PC-9 (cell line): ENCODE measurements around the gene RAET1L. TPM values are rescaled to one million over a fixed set of nuclear protein-coding genes. Genes with fewer than 3 reads are reported as not detected.
A peak's percentile ranks its signal among the peaks of the same experiment; 100 is the strongest.
"Not testable (repeated sequence)": the region's sequence is repeated elsewhere in the genome, so short reads cannot be mapped to it uniquely, and the experiment has no call there.

Source experiments
- BruUV-seq: library from RNA; stranded (reverse); fragments of 400-500 nt; replicated peaks from 2 replicates; lab custom pipeline; 2021; lab: Mats Ljungman, UMichigan
- CTCF ChIA-PET: fragments of 300-600 bp; sonication (Branson Sonifier 250); formaldehyde crosslinking; loops from one replicate; lab custom pipeline; 2022; ENCODE audit warnings: antibody characterized with exemption; lab: Charles Lee
- POLR2A ChIA-PET: fragments of 300-600 bp; sonication (Branson Sonifier 250); formaldehyde crosslinking; loops from one replicate; lab custom pipeline; 2022; ENCODE audit warnings: antibody characterized with exemption; ENCODE audit not compliant: unreplicated experiment; lab: Charles Lee
- DNase-seq, 2 experiments: peaks; one replicate each; pipeline versions ENCODE4 v3.0.0 to v3.0.0-alpha.2; 2015 to 2022; ENCODE audit warnings: mixed read lengths in 1 of 2
- H2AFZ ChIP-seq: fragments of 200-600 bp; sonication (generic); 2 replicates; pipeline ENCODE4 v1.8.1; 2017; ENCODE audit warnings: antibody characterized with exemption
- H3F3A ChIP-seq: fragments of 200-600 bp; sonication (generic); 2 replicates; pipeline ENCODE4 v1.8.1; 2017; ENCODE audit warnings: antibody characterized with exemption, mild to moderate bottlenecking, low read depth; ENCODE audit not compliant: insufficient read depth
- H3K27ac ChIP-seq: fragments of 200-600 bp; sonication (generic); 2 replicates; pipeline ENCODE4 v1.6.1; 2016; ENCODE audit warnings: mixed run types
- H3K27me3 ChIP-seq: fragments of 200-600 bp; sonication (generic); 2 replicates; pipeline ENCODE4 v1.6.1; 2016; ENCODE audit warnings: low read depth, mixed run types; ENCODE audit not compliant: insufficient read depth
- H3K36me3 ChIP-seq: fragments of 200-600 bp; sonication (generic); 2 replicates; pipeline ENCODE4 v1.6.1; 2016; ENCODE audit warnings: low read depth, mixed run types
- H3K4me1 ChIP-seq: fragments of 200-600 bp; sonication (generic); replicated peaks from 2 replicates; pipeline ENCODE4 v1.6.1; 2016; ENCODE audit warnings: mixed run types; ENCODE audit not compliant: insufficient read depth
- H3K4me2 ChIP-seq: fragments of 200-600 bp; sonication (generic); 2 replicates; pipeline ENCODE4 v1.6.1; 2017; ENCODE audit warnings: mixed run types
- H3K4me3 ChIP-seq: fragments of 200-600 bp; sonication (generic); 2 replicates; pipeline ENCODE4 v1.6.1; 2016; ENCODE audit warnings: mixed run types
- H3K79me2 ChIP-seq: fragments of 200-600 bp; sonication (generic); 2 replicates; pipeline ENCODE4 v1.6.1; 2017; ENCODE audit warnings: low read depth, mixed run types
- H3K9me2 ChIP-seq: fragments of 200-600 bp; sonication (generic); 2 replicates; pipeline ENCODE4 v1.8.1; 2017; ENCODE audit warnings: mild to moderate bottlenecking; ENCODE audit not compliant: insufficient read depth
- H3K9me3 ChIP-seq: fragments of 200-600 bp; sonication (generic); 2 replicates; pipeline ENCODE4 v1.8.1; 2016; ENCODE audit warnings: low read depth; ENCODE audit not compliant: insufficient read depth
- H4K20me1 ChIP-seq: fragments of 200-600 bp; sonication (generic); 2 replicates; pipeline ENCODE4 v1.8.1; 2017; ENCODE audit not compliant: insufficient read depth
- EZH2 ChIP-seq: fragments of 200-600 bp; sonication (generic); IDR thresholded peaks from 2 replicates; pipeline ENCODE4 v1.8.0; 2017; ENCODE audit warnings: antibody characterized with exemption, low read depth
- intact Hi-C: fragments of 100-400 bp; cut with micrococcal nuclease; formaldehyde crosslinking; loops from one replicate; pipeline ENCODE4 v1.10.0; 2022; ENCODE audit not compliant: unreplicated experiment
- total RNA-seq: library from RNA; stranded (reverse); gene quantifications from 2 replicates; pipeline ENCODE4 v1.2.3, GENCODE V29; 2021
- TF ChIP-seq, protein P1 (sequence below): fragments of 200-600 bp; sonication (generic); conservative IDR thresholded peaks from 2 replicates; pipeline ENCODE4 v1.6.1; 2017; ENCODE audit warnings: mixed run types, antibody characterized with exemption, mild to moderate bottlenecking, moderate library complexity

The RAET1L gene
- total RNA-seq, 1 experiment from 2014 or later: 1.2 TPM

GRCh38 chr6:150018846-150019580 is 6.3 kb downstream of the RAET1L start:
- CTCF ChIA-PET: no interaction called here
- Histone ChIP-seq H3K4me3 (no peak overlapping the region), H2AFZ (no peak overlapping the region), H3K4me1 (no peaks in the 10 kb centered on the region), H3K4me2 (no peak overlapping the region), H3K9me2 (no peaks in the 10 kb centered on the region), H3F3A (no peaks in the 10 kb centered on the region), H3K27ac (no peak overlapping the region), H3K36me3 (no peaks in the 10 kb centered on the region), H3K27me3 (no peaks in the 10 kb centered on the region), H3K9me3 (no peaks in the 10 kb centered on the region), H3K79me2 (no peaks in the 10 kb centered on the region), H4K20me1 (no peaks in the 10 kb centered on the region)
- POLR2A ChIA-PET: no interaction called here
- intact Hi-C loops: loop anchor here (5.0 kb wide), 1 partner anchor 378 kb away; no protein-coding TSS in a partner anchor
- no TSS peak for BruUV-seq
- DNase-seq: no peak
- TF ChIP-seq, protein P1, sequence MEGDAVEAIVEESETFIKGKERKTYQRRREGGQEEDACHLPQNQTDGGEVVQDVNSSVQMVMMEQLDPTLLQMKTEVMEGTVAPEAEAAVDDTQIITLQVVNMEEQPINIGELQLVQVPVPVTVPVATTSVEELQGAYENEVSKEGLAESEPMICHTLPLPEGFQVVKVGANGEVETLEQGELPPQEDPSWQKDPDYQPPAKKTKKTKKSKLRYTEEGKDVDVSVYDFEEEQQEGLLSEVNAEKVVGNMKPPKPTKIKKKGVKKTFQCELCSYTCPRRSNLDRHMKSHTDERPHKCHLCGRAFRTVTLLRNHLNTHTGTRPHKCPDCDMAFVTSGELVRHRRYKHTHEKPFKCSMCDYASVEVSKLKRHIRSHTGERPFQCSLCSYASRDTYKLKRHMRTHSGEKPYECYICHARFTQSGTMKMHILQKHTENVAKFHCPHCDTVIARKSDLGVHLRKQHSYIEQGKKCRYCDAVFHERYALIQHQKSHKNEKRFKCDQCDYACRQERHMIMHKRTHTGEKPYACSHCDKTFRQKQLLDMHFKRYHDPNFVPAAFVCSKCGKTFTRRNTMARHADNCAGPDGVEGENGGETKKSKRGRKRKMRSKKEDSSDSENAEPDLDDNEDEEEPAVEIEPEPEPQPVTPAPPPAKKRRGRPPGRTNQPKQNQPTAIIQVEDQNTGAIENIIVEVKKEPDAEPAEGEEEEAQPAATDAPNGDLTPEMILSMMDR: no peak
- no peak for TF ChIP-seq EZH2

GRCh38 chr6:150017186-150017521 is 8.2 kb downstream of the RAET1L start:
- not testable (repeated sequence) for H3K4me3 ChIP-seq, BruUV-seq, H3K4me2 ChIP-seq, H3K79me2 ChIP-seq, H3F3A ChIP-seq, H3K9me3 ChIP-seq, DNase-seq, H3K9me2 ChIP-seq, H3K27ac ChIP-seq, H2AFZ ChIP-seq, H3K27me3 ChIP-seq, H3K36me3 ChIP-seq, H4K20me1 ChIP-seq, H3K4me1 ChIP-seq
- CTCF ChIA-PET: interaction anchor here (0.6 kb wide), 2 partner anchors 178 to 219 kb away, joined by 3 to 4 read pairs; no protein-coding TSS in a partner anchor
- POLR2A ChIA-PET: interaction anchor here (0.6 to 1.0 kb wide), 3 partner anchors 20 to 839 kb away, joined by 3 to 8 read pairs (median 6); partner anchors contain the start of gene ULBP3
- intact Hi-C loops: loop anchor here (2.0 to 5.0 kb wide), 3 partner anchors 52 to 380 kb away; partner anchors contain the start of gene ULBP3
- TF ChIP-seq, protein P1: peak; percentile 12; the same call in 1 of the 2 replicates

DNA sequence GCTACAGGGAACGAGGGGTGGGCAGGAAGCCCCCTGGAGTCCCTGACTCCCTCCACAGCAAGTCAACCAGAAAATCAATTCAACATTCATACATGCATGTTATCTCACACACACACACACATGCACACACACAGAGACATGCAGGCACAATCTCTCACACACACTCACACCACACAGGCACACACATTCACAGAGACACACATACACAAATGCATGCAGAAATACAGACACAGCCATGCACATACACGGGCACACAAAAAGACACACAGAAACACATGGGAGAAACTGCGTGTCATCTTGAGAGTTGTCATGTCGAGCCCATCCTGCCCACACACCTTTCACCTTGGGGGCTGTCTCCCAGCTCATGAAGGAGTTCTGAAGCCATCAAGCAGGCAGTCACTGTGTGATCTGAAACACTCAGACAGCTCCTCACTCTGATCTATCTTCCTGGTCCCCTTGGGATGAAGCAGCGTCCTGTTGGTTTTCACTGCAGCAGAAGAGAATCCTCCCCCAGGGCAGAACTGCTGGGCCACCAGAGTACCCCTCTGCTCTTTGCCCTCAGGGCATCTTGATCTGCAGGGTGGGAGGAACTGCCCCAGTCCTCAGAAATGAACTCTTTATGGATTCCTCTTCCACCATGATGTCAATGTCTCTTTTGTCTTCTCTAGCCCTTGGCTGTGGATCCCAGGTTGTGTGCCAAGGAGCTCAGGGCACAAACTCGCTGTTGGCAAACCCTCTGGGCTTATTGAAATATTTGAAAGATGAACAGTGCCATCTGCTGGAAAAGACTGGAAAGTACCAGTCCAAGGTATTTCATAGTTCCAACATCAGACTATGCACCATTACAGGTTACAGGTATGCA is 8.8 kb downstream of the RAET1L start:
- H3F3A ChIP-seq: no peaks in the 10 kb centered on the region

DNA sequence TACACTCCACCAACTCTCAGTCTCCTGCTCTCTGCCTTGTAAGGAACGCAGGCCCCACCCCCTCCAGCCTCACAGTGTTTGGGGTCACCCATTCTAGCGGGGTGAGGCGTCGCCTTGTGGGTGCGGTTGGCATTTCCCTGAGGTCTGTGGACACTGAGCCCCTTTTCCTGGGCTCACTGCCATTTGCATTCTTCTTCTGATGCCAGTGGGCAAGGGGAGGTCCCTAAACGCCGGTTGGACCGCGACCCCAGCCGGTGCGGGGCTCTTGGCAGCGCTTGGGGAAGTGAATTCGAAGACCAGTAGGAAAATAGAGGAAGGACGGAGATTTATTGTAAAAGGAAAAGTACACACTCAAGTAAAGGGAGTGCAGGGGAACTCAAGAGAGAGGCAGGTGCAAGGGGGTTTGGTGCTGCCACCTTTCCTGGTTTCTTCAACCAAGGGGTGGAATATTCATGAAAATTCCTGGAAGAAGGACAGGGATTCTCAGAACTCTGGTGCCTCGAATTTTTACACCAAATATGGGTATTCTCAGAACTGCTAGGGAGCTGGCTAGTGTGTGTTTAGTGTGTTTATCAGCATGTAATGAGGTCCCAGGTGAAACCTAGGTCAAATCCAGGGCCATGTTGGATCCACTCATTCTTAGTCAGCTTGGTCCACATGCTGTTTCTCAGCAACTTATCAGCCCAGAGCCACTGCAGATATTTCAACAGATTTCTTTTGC is 9.9 kb downstream of the RAET1L start:
- H3K9me3 ChIP-seq, H3K36me3 ChIP-seq, CTCF ChIA-PET, H3K4me3 ChIP-seq, H4K20me1 ChIP-seq, H3K9me2 ChIP-seq, H2AFZ ChIP-seq, H3K4me2 ChIP-seq, H3F3A ChIP-seq, POLR2A ChIA-PET, H3K79me2 ChIP-seq, H3K27me3 ChIP-seq, BruUV-seq, H3K4me1 ChIP-seq, H3K27ac ChIP-seq: not testable (repeated sequence)
- intact Hi-C loops: loop anchor here (1.0 to 5.0 kb wide), 4 partner anchors 53 to 382 kb away; partner anchors contain the start of gene ULBP3
- DNase-seq: peak in 1 of 2 experiments; percentile 49

More for the DNA sequence above, 8.8 kb downstream of the RAET1L start:
- TF ChIP-seq, protein P1: peak; percentile 75
- no peak for TF ChIP-seq EZH2
- CTCF ChIA-PET: interaction anchor here (0.6 kb wide), 1 partner anchor 219 kb away, joined by 3 read pairs; no protein-coding TSS in a partner anchor
- peak; percentile 42 to 60 for DNase-seq
- H3K9me2 ChIP-seq: no peaks in the 10 kb centered on the region
- no peaks in the 10 kb centered on the region for H3K79me2 ChIP-seq
- H3K4me2 ChIP-seq: no peak overlapping the region
- no peak overlapping the region for H3K4me3 ChIP-seq
- no peaks in the 10 kb centered on the region for H3K4me1 ChIP-seq
- no peaks in the 10 kb centered on the region for H3K9me3 ChIP-seq
- POLR2A ChIA-PET: interaction anchor here (0.6 to 1.0 kb wide), 3 partner anchors 21 to 839 kb away, joined by 3 to 8 read pairs (median 6); partner anchors contain the start of gene ULBP3
- H2AFZ ChIP-seq: no peak overlapping the region
- no TSS peak for BruUV-seq
- H3K27me3 ChIP-seq: no peaks in the 10 kb centered on the region
- no peaks in the 10 kb centered on the region for H3K36me3 ChIP-seq
- intact Hi-C loops: loop anchor here (2.0 to 5.0 kb wide), 3 partner anchors 52 to 381 kb away; partner anchors contain the start of gene ULBP3
- H4K20me1 ChIP-seq: no peaks in the 10 kb centered on the region
- H3K27ac ChIP-seq: no peak overlapping the region
